Epithelial cell of esophagus (primary cell): Measurements from ENCODE around the gene ZNF593OS.
A peak's percentile ranks its signal among the peaks of the same experiment; 100 is the strongest.

ENCODE experiments used
- DNase-seq: peaks from one replicate; pipeline ENCODE4 v3.0.0; 2010; ENCODE audit warnings: low read depth
- H3K4me3 ChIP-seq: 2 replicates; pipeline ENCODE4 v1.5.1; 2011; ENCODE audit warnings: mild to moderate bottlenecking, low read length, control low read depth
- CTCF ChIP-seq: IDR thresholded peaks from 2 replicates; pipeline ENCODE4 v1.5.1; 2011; ENCODE audit warnings: low read depth, mild to moderate bottlenecking, low read length, control low read depth, inconsistent platforms; ENCODE audit not compliant: insufficient read depth; ENCODE audit errors: missing control alignments

ZNF593OS gene

GRCh38 chr1:26195805-26196204 lies 24.2 kb upstream of the ZNF593OS start:
- no peak for DNase-seq
- no peak overlapping the region for H3K4me3 ChIP-seq
- no peak for TF ChIP-seq CTCF

GRCh38 chr1:26191739-26192138 lies 20.1 kb upstream of the ZNF593OS start:
- no peak for DNase-seq
- no peak overlapping the region for H3K4me3 ChIP-seq
- TF ChIP-seq CTCF: no peak

GRCh38 chr1:26190373-26190987 lies 18.8 kb upstream of the ZNF593OS start, which contains the start of gene CATSPER4:
CATSPER4 (plus strand) TSS chr1:26190602; CDS start chr1:26190628, 26 bp downstream.
- no peak within 1 kb of the TSS for H3K4me3 ChIP-seq
- peak; percentile 31 for DNase-seq
- TF ChIP-seq CTCF: peak; percentile 20

GRCh38 chr1:26189751-26190275 lies 18.2 kb upstream of the ZNF593OS start:
- no peak overlapping the region for H3K4me3 ChIP-seq
- DNase-seq: no peak
- peak; percentile 4 for TF ChIP-seq CTCF

- no peak for DNase-seq
- no peak overlapping the region for H3K4me3 ChIP-seq
- TF ChIP-seq CTCF: no peak
These were observed 17.7 kb upstream of the ZNF593OS start for GRCh38 chr1:26189331-26189730.

GRCh38 chr1:26188477-26188876 lies 16.8 kb upstream of the ZNF593OS start:
- no peak overlapping the region for H3K4me3 ChIP-seq
- no peak for DNase-seq
- no peak for TF ChIP-seq CTCF

- H3K4me3 ChIP-seq: no peak overlapping the region
- TF ChIP-seq CTCF: no peak
These were observed 16.2 kb upstream of the ZNF593OS start for GRCh38 chr1:26187882-26188281.

More at GRCh38 chr1:26187882-26188281, 16.2 kb upstream of the ZNF593OS start:
- no peak for DNase-seq
